K562 (cell line): ENCODE data around the gene ASB10. TPM values are rescaled to one million over a fixed set of nuclear protein-coding genes. Genes with fewer than 3 reads are reported as not detected.
A peak's percentile ranks its signal among the peaks of the same experiment; 100 is the strongest.

ENCODE experiments used
- BRF2 ChIP-seq: IDR thresholded peaks from 3 replicates; pipeline ENCODE4 v1.6.1; 2011; ENCODE audit warnings: borderline replicate concordance, mild to moderate bottlenecking; ENCODE audit not compliant: insufficient read length, insufficient read depth
- CEBPG ChIP-seq, 3 experiments: fragments of 200-800 bp in 1 of 3; sonication (Bioruptor generic) in 1 of 3; sonication (generic) in 1 of 3; formaldehyde crosslinking in 1 of 3; IDR thresholded peaks in 2 of 3; conservative IDR thresholded peaks in 1 of 3; 2 replicates each; pipeline versions ENCODE4 v1.6.1 to v1.8.0; 2016 to 2022; ENCODE audit warnings: missing compliant biosample characterization in 2 of 3, missing genetic modification characterization in 2 of 3, mild to moderate bottlenecking in 1 of 3, missing genetic modification reagents in 1 of 3
- CXXC5 ChIP-seq: fragments of 250-450 bp; sonication (Bioruptor Pico); IDR thresholded peaks from 2 replicates; pipeline ENCODE4 v1.8.0; 2022; ENCODE audit warnings: inconsistent platforms, mild to moderate bottlenecking, moderate library complexity
- ELF2 ChIP-seq: fragments of 250-450 bp; sonication (Bioruptor Pico); IDR thresholded peaks from 2 replicates; pipeline ENCODE4 v1.5.0; 2021; ENCODE audit warnings: mild to moderate bottlenecking
- FOXM1 ChIP-seq, 2 experiments: fragments of 450-650 bp in 1 of 2; sonication (generic) in 1 of 2; formaldehyde crosslinking in 1 of 2; IDR thresholded peaks; 2 replicates each; pipeline versions ENCODE4 v1.6.1 to v1.9.0; 2017 to 2022; ENCODE audit warnings: low read depth in 2 of 2, mild to moderate bottlenecking in 2 of 2, missing genetic modification reagents in 1 of 2, moderate library complexity in 1 of 2
- NFIX ChIP-seq: fragments of 250-450 bp; sonication (Bioruptor Pico); IDR thresholded peaks from 2 replicates; pipeline ENCODE4 v1.4.0; 2020; ENCODE audit warnings: low read depth, mild to moderate bottlenecking, moderate library complexity
- NR2C1 ChIP-seq, 2 experiments: fragments of 450-650 bp; IDR thresholded peaks; 2 replicates each; pipeline ENCODE4 v1.6.1; 2017; ENCODE audit warnings: mild to moderate bottlenecking in 2 of 2, antibody characterized with exemption in 1 of 2, inconsistent platforms in 1 of 2, missing compliant biosample characterization in 1 of 2, missing genetic modification characterization in 1 of 2
- RBM39 ChIP-seq: fragments of 200-400 bp; formaldehyde crosslinking; optimal IDR thresholded peaks from 2 replicates; pipeline ENCODE3; 2018; ENCODE audit warnings: low read depth, low read length
- SLC30A9 ChIP-seq: fragments of 250-450 bp; sonication (Bioruptor Pico); IDR thresholded peaks from 2 replicates; pipeline ENCODE4 v1.8.0; 2022; ENCODE audit warnings: mild to moderate bottlenecking, moderate library complexity
- SUPT5H ChIP-seq: fragments of 450-650 bp; IDR thresholded peaks from 2 replicates; pipeline ENCODE4 v1.6.1; 2016
- XRCC4 ChIP-seq: IDR thresholded peaks from one replicate; pipeline ENCODE4 v1.6.1; 2011; ENCODE audit not compliant: insufficient read depth, insufficient read length; ENCODE audit errors: extremely low read depth
- ZBTB33 ChIP-seq: sonication (generic); formaldehyde crosslinking; IDR thresholded peaks from 2 replicates; pipeline ENCODE4 v1.8.1; 2023; ENCODE audit warnings: mild to moderate bottlenecking, missing genetic modification reagents
- ZNF165 ChIP-seq: fragments of 250-450 bp; sonication (Bioruptor Pico); IDR thresholded peaks from 2 replicates; pipeline ENCODE4 v1.4.0; 2020; ENCODE audit warnings: borderline replicate concordance
- ZNF24 ChIP-seq: fragments of 450-650 bp; IDR thresholded peaks from 2 replicates; pipeline ENCODE4 v1.6.1; 2016
- ZNF354B ChIP-seq: fragments of 250-450 bp; sonication (Bioruptor Pico); IDR thresholded peaks from 2 replicates; pipeline ENCODE4 v1.4.0; 2020
- polyA plus RNA-seq, 8 experiments: library from polyadenylated mRNA; depleted of rRNA in 4 of 8; stranded (reverse) in 5 of 8; unstranded in 3 of 8; fragments of >200 nt; fragmentation: Nextera tagmentation in 2 of 8; fragmentation: Illumina TruSeq in 1 of 8; extraction: Ambion mirVana in 2 of 8; extraction: Trizol in 1 of 8; gene quantifications; 2 replicates each; pipeline versions ENCODE4 v1.2.1 to v1.2.3, GENCODE V29; 2011 to 2014; ENCODE audit warnings: inconsistent platforms in 1 of 8, missing spikeins in 1 of 8
- total RNA-seq, 7 experiments: library from RNA; depleted of rRNA in 6 of 7; stranded (reverse); fragments of >200 nt in 6 of 7; fragmentation: Illumina TruSeq in 2 of 7; extraction: Trizol in 2 of 7; gene quantifications; 2 replicates each; pipeline versions ENCODE4 v1.2.1 to v1.2.3, GENCODE V29; 2011 to 2021; ENCODE audit warnings: low replicate concordance in 1 of 7
- TF ChIP-seq, protein P1 (sequence below): fragments of 150-350 bp; IDR thresholded peaks from 2 replicates; pipeline ENCODE4 v1.6.1; 2014; ENCODE audit warnings: low read depth, mild to moderate bottlenecking, low read length, borderline replicate concordance
- TF ChIP-seq, protein P2 (sequence below): fragments of 450-650 bp; IDR thresholded peaks from 2 replicates; pipeline ENCODE4 v1.6.1; 2014; ENCODE audit warnings: low read depth, mild to moderate bottlenecking, moderate library complexity, borderline replicate concordance

ASB10 gene
- total and polyA plus RNA-seq, 9 of the 15 experiments (the other 6 are each of a cell fraction or from before 2014, with no cell fraction given) = not detected

- TF ChIP-seq, protein P1, sequence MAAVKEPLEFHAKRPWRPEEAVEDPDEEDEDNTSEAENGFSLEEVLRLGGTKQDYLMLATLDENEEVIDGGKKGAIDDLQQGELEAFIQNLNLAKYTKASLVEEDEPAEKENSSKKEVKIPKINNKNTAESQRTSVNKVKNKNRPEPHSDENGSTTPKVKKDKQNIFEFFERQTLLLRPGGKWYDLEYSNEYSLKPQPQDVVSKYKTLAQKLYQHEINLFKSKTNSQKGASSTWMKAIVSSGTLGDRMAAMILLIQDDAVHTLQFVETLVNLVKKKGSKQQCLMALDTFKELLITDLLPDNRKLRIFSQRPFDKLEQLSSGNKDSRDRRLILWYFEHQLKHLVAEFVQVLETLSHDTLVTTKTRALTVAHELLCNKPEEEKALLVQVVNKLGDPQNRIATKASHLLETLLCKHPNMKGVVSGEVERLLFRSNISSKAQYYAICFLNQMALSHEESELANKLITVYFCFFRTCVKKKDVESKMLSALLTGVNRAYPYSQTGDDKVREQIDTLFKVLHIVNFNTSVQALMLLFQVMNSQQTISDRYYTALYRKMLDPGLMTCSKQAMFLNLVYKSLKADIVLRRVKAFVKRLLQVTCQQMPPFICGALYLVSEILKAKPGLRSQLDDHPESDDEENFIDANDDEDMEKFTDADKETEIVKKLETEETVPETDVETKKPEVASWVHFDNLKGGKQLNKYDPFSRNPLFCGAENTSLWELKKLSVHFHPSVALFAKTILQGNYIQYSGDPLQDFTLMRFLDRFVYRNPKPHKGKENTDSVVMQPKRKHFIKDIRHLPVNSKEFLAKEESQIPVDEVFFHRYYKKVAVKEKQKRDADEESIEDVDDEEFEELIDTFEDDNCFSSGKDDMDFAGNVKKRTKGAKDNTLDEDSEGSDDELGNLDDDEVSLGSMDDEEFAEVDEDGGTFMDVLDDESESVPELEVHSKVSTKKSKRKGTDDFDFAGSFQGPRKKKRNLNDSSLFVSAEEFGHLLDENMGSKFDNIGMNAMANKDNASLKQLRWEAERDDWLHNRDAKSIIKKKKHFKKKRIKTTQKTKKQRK = no peak
- TF ChIP-seq CEBPG (CRISPR knock-in tag; IDR thresholded peaks at IDR 0.05) (peak; percentile 98), CEBPG (tag; conservative IDR thresholded peaks at IDR 0.05 in 1 of 2, IDR thresholded peaks at IDR 0.05 in 1 of 2) (peak; percentile 98 to 99), FOXM1 (IDR thresholded peaks at IDR 0.05; ENCODE audit: low read depth) (no peak), FOXM1 (CRISPR knock-in tag; IDR thresholded peaks at IDR 0.05; ENCODE audit: low read depth) (no peak), XRCC4 (no peak), NFIX (CRISPR knock-in tag) (no peak), ZNF24 (no peak), SUPT5H (peak; percentile 96), ZBTB33 (CRISPR knock-in tag) (no peak; the same call in 1 of the 2 replicates), ZNF165 (CRISPR knock-in tag) (peak; percentile 13; the same call in 1 of the 2 replicates), ZNF354B (CRISPR knock-in tag) (no peak), NR2C1 (IDR thresholded peaks at IDR 0.05) (peak; percentile 80), NR2C1 (tag; IDR thresholded peaks at IDR 0.05) (peak; percentile 88), BRF2 (no peak), ELF2 (CRISPR knock-in tag) (no peak), RBM39 (peak; percentile 24), SLC30A9 (CRISPR knock-in tag) (no peak), CXXC5 (peak; percentile 98)
- TF ChIP-seq, protein P2, sequence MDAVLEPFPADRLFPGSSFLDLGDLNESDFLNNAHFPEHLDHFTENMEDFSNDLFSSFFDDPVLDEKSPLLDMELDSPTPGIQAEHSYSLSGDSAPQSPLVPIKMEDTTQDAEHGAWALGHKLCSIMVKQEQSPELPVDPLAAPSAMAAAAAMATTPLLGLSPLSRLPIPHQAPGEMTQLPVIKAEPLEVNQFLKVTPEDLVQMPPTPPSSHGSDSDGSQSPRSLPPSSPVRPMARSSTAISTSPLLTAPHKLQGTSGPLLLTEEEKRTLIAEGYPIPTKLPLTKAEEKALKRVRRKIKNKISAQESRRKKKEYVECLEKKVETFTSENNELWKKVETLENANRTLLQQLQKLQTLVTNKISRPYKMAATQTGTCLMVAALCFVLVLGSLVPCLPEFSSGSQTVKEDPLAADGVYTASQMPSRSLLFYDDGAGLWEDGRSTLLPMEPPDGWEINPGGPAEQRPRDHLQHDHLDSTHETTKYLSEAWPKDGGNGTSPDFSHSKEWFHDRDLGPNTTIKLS = peak; percentile 96
These were observed 40.1 kb upstream of the ASB10 start, which contains the start of gene ABCF2 (continued) for GRCh38 chr7:151226875-151227782.
